Measurements from ENCODE around the gene CDON.

DNA sequence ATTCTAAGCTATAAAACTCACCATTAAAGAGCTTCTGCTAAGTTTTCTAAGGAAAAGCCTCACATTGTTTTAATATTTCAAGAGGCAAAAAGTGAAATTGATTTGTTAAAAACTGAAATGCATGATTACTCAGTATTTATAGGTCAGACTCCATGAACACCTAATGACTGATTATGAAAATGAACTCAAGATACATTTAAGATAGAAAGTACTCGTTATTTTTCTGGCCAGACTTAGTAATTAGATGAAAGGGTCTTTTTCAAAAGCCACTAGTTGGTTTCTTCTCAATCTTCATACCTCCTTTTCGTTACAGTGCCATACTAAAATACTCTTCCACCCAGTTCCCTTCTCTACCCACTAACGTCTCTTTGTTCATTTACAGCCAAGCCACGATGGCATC, 60.5 kb downstream of the CDON start:
- TF ChIP-seq GATA2 (IDR thresholded peaks at IDR 0.05; ENCODE audit: low read depth, low read length): no peak
- no peak for TF ChIP-seq GATA3 (IDR thresholded peaks at IDR 0.05; ENCODE audit: low read depth, low read length)
